C4-2B (cell line): ENCODE results near the gene HRCT1.

Source experiments
- ZFX ChIP-seq: fragments of 450-650 bp; IDR thresholded peaks from 2 replicates; pipeline ENCODE4 v1.6.1; 2017
- TF ChIP-seq, protein P1 (sequence below): fragments of 450-650 bp; conservative IDR thresholded peaks from 2 replicates; pipeline ENCODE4 v1.5.1; 2017; ENCODE audit warnings: mild to moderate bottlenecking

DNA sequence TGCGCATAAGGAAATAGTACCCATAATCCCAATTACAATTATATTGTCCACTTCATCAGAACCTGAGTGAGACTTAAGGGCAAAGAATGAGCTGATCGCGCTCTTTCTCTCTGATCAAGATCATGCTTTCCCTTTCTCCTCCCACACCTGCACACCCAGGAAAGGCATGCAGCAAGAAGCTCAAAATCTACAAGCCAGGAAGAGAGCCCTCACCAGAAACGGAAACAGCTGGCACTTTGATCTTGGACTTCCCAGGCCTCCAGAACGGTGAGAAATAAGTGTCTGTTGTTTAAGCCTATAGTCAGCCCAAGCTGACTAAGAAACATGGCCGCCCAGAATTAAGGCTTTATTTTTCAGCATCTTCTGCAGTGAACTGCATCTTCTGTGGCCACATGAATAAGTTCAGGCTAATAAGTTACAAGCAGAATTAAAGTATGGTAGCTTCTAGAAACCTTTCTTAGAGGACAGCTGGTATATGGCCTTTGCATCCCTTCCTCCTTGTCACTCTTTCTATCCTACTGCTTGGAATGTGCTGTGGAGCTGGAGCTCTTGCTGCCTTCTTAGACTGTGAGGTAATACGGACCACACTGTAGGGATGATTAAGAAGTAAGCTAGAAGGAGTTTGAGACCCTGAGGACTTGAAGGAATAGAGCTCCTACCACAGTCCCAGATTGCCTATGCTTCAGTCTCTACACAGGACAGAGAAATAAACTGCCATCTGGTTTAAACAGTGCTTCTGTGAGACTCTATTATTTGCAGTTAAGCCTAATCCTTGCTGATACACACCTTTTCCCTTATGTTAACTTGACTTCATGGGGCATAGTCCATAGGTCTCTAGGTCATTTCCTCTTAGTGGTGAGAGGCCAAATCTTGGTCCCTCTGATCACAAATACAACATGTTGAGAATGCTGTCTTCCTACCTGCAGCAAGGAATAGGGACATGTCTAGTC, 34.7 kb downstream of the HRCT1 start:
- TF ChIP-seq, protein P1, sequence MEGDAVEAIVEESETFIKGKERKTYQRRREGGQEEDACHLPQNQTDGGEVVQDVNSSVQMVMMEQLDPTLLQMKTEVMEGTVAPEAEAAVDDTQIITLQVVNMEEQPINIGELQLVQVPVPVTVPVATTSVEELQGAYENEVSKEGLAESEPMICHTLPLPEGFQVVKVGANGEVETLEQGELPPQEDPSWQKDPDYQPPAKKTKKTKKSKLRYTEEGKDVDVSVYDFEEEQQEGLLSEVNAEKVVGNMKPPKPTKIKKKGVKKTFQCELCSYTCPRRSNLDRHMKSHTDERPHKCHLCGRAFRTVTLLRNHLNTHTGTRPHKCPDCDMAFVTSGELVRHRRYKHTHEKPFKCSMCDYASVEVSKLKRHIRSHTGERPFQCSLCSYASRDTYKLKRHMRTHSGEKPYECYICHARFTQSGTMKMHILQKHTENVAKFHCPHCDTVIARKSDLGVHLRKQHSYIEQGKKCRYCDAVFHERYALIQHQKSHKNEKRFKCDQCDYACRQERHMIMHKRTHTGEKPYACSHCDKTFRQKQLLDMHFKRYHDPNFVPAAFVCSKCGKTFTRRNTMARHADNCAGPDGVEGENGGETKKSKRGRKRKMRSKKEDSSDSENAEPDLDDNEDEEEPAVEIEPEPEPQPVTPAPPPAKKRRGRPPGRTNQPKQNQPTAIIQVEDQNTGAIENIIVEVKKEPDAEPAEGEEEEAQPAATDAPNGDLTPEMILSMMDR: no peak
- TF ChIP-seq ZFX: no peak
